22Rv1 (cell line): ENCODE results near the gene NET1.

Source experiments
- H3K27ac ChIP-seq: fragments of 450-650 bp; 2 replicates; pipeline ENCODE4 v1.5.1; 2017
- CTCF ChIP-seq: fragments of 450-650 bp; IDR thresholded peaks from 2 replicates; pipeline ENCODE4 v1.5.1; 2017; ENCODE audit warnings: mild to moderate bottlenecking
- ZFX ChIP-seq: fragments of 450-650 bp; IDR thresholded peaks from 2 replicates; pipeline ENCODE4 v1.6.1; 2017; ENCODE audit warnings: antibody characterized with exemption, borderline replicate concordance

Gene NET1

GRCh38 chr10:5507649-5508131 lies 95.3 kb downstream of the NET1 start:
- TF ChIP-seq CTCF (no peak), ZFX (no peak)

GRCh38 chr10:5508161-5508604 lies 95.8 kb downstream of the NET1 start:
- no peak overlapping the region for H3K27ac ChIP-seq
- no peak for TF ChIP-seq CTCF
- no peak for TF ChIP-seq ZFX

More at GRCh38 chr10:5507649-5508131, 95.3 kb downstream of the NET1 start:
- H3K27ac ChIP-seq = no peak overlapping the region
